Lung (tissue), 12 donors: Measurements from ENCODE around the gene FRMD4A. TPM values are rescaled to one million over a fixed set of nuclear protein-coding genes. Genes with fewer than 3 reads are reported as not detected.
A peak's percentile ranks its signal among the peaks of the same experiment; 100 is the strongest.

Source experiments
- ATAC-seq: fragments of 200-7000 bp; cut with Tn5 transposase; one replicate; pipeline ENCODE4 v1.9.1; 2020; ENCODE audit warnings: moderate number of reproducible peaks; ENCODE audit not compliant: insufficient read depth, low FRiP score
- DNase-seq, 3 donors: peaks; one replicate each; pipeline ENCODE4 v3.0.0-alpha.2; 2013 to 2017
- H3K27ac ChIP-seq, 2 donors: one replicate each; pipeline ENCODE4 v1.5.1; 2013; ENCODE audit warnings: mild to moderate bottlenecking in 2 of 2, moderate library complexity in 2 of 2, control low read depth in 1 of 2, inconsistent platforms in 1 of 2, low read depth in 1 of 2, low read length in 1 of 2
- H3K27me3 ChIP-seq, 3 donors: one replicate each; pipeline ENCODE4 v1.5.1; 2013; ENCODE audit warnings: low read length in 2 of 3; ENCODE audit not compliant: control insufficient read depth in 3 of 3, insufficient read depth in 3 of 3
- H3K36me3 ChIP-seq, 4 donors: one replicate each; pipeline ENCODE4 v1.5.1; 2013; ENCODE audit warnings: low read length in 4 of 4, mild to moderate bottlenecking in 1 of 4, moderate library complexity in 1 of 4; ENCODE audit not compliant: control insufficient read depth in 4 of 4, insufficient read depth in 4 of 4
- H3K4me1 ChIP-seq, 5 donors: one replicate each; pipeline ENCODE4 v1.5.1; 2013; ENCODE audit warnings: low read length in 5 of 5, mild to moderate bottlenecking in 2 of 5, moderate library complexity in 1 of 5; ENCODE audit not compliant: control insufficient read depth in 5 of 5, insufficient read depth in 5 of 5
- H3K4me3 ChIP-seq: one replicate; pipeline ENCODE4 v1.5.1; 2013; ENCODE audit warnings: mild to moderate bottlenecking, control low read depth, moderate library complexity
- H3K9ac ChIP-seq, 2 donors: one replicate each; pipeline ENCODE4 v1.5.1; 2013; ENCODE audit warnings: low read length in 2 of 2, control low read depth in 1 of 2; ENCODE audit not compliant: insufficient read depth in 1 of 2
- H3K9me3 ChIP-seq, 4 donors: one replicate each; pipeline ENCODE4 v1.5.1; 2013; ENCODE audit warnings: low read length in 3 of 4, mild to moderate bottlenecking in 1 of 4, moderate library complexity in 1 of 4; ENCODE audit not compliant: control insufficient read depth in 4 of 4, insufficient read depth in 3 of 4
- CTCF ChIP-seq: IDR thresholded peaks from 2 replicates; pipeline ENCODE4 v1.5.1; 2012; ENCODE audit warnings: mild to moderate bottlenecking; ENCODE audit errors: control extremely low read depth, extremely low read depth
- WGBS, 2 donors: extraction: QIAGEN DNeasy Blood & Tissue Kit; methylation state at CpG; one replicate each; pipeline ENCODE4 v1.1.7; 2013; 5-methylcytosine and 5-hydroxymethylcytosine counted together
- polyA plus RNA-seq, 2 donors: library from polyadenylated mRNA; stranded (reverse); fragments of 200-250 nt; gene quantifications; one replicate each; pipeline ENCODE4 v1.2.1, GENCODE V29; 2013
- total RNA-seq, 2 donors: library from RNA; depleted of rRNA in 1 of 2; stranded (reverse); fragments of >200 nt in 1 of 2; gene quantifications; one replicate each; pipeline ENCODE4 v1.2.1, GENCODE V29; 2014 to 2021
- donor health status: control.
- donor health status: control.
- donor health status: Bipolar disorder and iron deficiency.
- donor health status: healthy.
- donor health status: DM: yes; HTN: yes; CAD: no.

Gene FRMD4A
- total and polyA plus RNA-seq, 4 donors: 12.0 to 64.5 (median 29.3) TPM

DNA sequence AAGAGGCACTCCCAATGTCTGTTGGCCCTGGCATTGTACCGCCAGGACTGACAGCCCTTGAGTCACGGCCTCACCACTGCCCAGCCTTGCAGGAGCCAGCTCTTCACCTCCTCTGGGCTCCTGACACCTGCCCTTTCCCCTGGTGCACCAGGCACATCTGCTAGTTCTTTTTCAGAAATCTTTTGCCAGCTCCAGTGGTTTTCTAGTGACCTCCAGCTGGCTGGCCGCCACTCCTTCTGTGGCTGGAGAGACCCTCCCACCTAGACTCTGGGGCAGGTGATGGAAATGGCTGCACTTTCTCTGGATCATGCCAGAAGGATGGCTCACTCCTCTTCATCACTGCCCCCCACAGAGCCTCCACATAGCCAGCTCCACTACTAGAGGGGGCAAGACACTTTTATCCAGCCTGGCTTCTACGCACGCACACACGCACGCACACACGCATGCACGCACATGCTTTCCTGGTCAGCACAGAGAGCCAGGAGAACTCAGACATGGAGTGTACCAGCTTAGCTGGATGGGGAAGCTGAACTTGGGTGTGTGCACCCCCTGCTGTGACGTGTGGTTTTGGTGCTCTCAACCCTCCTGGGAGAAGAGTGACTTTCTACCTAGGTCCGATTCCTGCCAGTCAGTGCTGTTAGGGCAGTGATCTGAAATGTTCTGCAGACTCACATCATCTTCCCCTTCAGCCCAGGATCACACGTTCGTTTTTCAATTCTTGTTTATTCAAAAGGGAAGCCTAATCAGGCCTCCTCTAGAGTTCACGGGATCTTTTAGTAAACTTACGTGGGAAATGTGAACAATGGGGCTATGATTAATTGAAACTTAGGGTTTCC, 522.0 kb downstream of the FRMD4A start:
- peak in 1 of 3 donors; percentile 32 for DNase-seq
- peak overlapping the region in 1 of 2 donors; percentile 20 for H3K27ac ChIP-seq
- H3K4me1 ChIP-seq: peaks cover 7 to 34% (median 17%) of the 10 kb centered on the region in 5 donors
- no peak for ATAC-seq
- H3K27me3 ChIP-seq: no peaks in the 10 kb centered on the region
- WGBS, 2 donors: 65 to 80% methylated on average over 15 of the region's 15 CpGs
- peaks cover 0 to 5% (median 0%) of the 10 kb centered on the region in 4 donors for H3K36me3 ChIP-seq
- TF ChIP-seq CTCF: no peak
- H3K4me3 ChIP-seq: no peak overlapping the region
- no peaks in the 10 kb centered on the region for H3K9me3 ChIP-seq
- no peak overlapping the region for H3K9ac ChIP-seq

- no peak overlapping the region for H3K27ac ChIP-seq
- no peak overlapping the region for H3K9ac ChIP-seq
- no peaks in the 10 kb centered on the region for H3K9me3 ChIP-seq
- WGBS, 2 donors: 76 to 80% methylated on average over 3 of the region's 3 CpGs
- H3K27me3 ChIP-seq: no peaks in the 10 kb centered on the region
- no peak for ATAC-seq
- TF ChIP-seq CTCF: no peak
- H3K4me3 ChIP-seq: no peak overlapping the region
- peaks cover 11 to 38% (median 20%) of the 10 kb centered on the region in 5 donors for H3K4me1 ChIP-seq
- H3K36me3 ChIP-seq: peaks cover 0 to 5% (median 0%) of the 10 kb centered on the region in 4 donors
- no peak for DNase-seq
Observed at GRCh38 chr10:13806419-13806818, 524.3 kb downstream of the FRMD4A start.

DNA sequence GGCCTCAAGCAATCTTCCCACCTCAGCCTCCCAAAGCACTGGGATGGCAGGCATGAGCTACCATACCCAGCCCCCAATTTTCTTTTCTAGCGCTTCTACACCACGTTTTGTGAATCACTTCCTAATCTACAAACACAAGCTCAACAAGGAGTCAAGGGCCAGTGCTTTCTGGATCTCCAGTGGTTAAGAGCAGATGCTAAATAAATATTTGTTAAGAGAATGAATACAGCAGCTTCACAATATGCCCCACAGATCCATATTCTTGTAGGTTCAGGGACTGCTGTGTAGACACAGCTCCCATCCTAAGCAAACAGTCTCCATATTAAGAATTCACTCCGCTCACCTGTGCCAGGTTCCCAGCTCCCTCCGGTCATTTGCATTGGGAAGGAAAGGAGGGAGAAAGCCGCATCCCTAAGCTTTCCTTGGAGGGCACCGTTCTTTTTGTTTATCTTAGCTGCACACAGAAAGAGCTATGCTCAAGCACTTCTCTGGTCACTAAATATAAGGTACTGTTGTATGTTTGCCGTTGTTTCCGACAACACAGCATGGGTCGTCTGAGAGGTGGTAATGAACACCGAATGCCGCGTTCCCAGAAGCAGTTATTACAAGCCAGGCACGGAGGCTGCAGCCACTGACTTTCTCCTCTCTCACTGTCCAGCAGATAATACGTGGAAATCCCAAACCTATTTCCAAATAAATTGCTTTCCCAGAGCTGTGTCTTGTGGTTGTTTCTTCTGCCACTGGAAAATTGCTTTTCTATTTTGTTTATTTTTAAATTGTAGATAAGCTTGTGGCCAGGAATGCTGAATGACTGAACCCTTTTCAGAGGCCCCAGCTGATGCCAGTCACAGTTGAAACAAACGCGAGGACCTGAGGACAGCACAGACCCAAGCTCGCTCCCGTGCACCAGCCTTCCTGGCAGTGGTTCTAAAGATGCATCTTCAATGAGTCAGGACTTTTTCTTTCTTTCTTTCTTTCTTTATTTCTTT, 526.9 kb downstream of the FRMD4A start:
- ATAC-seq: no peak
- TF ChIP-seq CTCF: no peak
- no peak overlapping the region for H3K4me3 ChIP-seq
- peaks cover 0 to 5% (median under 1%) of the 10 kb centered on the region in 4 donors for H3K36me3 ChIP-seq
- no peak overlapping the region for H3K9ac ChIP-seq
- H3K9me3 ChIP-seq: no peaks in the 10 kb centered on the region
- peaks cover 0 to 9% (median 0%) of the 10 kb centered on the region in 3 donors for H3K27me3 ChIP-seq
- WGBS, 2 donors: 47 to 61% methylated on average over 18 of the region's 18 CpGs
- peak; percentile 45 to 66 (median 60) for DNase-seq
- no peak overlapping the region for H3K27ac ChIP-seq
- H3K4me1 ChIP-seq: peaks cover 4 to 25% (median 5%) of the 10 kb centered on the region in 5 donors
